Lower leg skin (tissue), 3 donors: ENCODE results near the gene MEX3C.

Experiments
- POLR2A ChIP-seq, 2 donors: fragments of 450-650 bp; IDR thresholded peaks; one replicate each; pipeline ENCODE4 v1.6.1; 2016 to 2017; ENCODE audit warnings: antibody characterized with exemption in 2 of 2, mild to moderate bottlenecking in 1 of 2, moderate library complexity in 1 of 2
- TF ChIP-seq, protein P1 (sequence below), 3 donors: fragments of 450-650 bp; IDR thresholded peaks; one replicate each; pipeline ENCODE4 v1.5.1; 2016; ENCODE audit warnings: antibody characterized with exemption in 3 of 3, mild to moderate bottlenecking in 3 of 3, moderate library complexity in 2 of 3

DNA sequence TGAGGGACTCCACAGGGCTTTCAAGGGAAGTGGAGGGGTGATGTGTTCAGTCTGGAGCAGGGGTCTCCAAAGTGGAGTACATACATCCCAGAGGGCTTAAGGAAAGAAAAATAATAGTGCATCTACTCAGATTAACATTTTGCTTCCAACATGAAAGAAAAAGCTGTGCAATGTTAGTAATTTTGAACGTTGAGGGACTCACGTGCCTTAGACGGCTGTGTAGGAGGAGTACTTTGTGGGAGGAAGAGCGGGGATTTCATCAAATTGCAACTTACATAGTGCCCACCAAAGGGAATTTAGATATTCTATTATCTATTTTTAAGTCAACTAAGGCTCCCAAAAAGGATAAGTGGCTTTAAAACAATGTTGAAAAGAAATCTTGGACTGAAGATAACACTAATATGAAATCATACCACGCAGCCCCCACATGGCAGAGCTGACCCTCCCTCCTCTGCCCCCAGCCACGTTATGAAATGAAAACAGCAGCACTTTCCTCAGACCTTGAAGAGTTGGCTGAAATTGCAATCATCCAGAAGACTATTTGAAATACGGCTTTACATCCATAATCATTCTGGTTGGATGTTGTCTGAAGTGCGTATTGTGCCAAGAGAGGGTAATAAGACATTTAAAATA lies 42.9 kb downstream of the MEX3C start:
- TF ChIP-seq, protein P1, sequence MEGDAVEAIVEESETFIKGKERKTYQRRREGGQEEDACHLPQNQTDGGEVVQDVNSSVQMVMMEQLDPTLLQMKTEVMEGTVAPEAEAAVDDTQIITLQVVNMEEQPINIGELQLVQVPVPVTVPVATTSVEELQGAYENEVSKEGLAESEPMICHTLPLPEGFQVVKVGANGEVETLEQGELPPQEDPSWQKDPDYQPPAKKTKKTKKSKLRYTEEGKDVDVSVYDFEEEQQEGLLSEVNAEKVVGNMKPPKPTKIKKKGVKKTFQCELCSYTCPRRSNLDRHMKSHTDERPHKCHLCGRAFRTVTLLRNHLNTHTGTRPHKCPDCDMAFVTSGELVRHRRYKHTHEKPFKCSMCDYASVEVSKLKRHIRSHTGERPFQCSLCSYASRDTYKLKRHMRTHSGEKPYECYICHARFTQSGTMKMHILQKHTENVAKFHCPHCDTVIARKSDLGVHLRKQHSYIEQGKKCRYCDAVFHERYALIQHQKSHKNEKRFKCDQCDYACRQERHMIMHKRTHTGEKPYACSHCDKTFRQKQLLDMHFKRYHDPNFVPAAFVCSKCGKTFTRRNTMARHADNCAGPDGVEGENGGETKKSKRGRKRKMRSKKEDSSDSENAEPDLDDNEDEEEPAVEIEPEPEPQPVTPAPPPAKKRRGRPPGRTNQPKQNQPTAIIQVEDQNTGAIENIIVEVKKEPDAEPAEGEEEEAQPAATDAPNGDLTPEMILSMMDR (IDR thresholded peaks at IDR 0.05), result no peak
- no peak for TF ChIP-seq POLR2A (IDR thresholded peaks at IDR 0.05)
